Measurements from ENCODE around the gene UBE2K.
A peak's percentile ranks its signal among the peaks of the same experiment; 100 is the strongest.
"Not testable (repeated sequence)": the region's sequence is repeated elsewhere in the genome, so short reads cannot be mapped to it uniquely, and the experiment has no call there.

Gene UBE2K

GRCh38 chr4:39660757-39661156 is 37.2 kb upstream of the UBE2K start:
- peak overlapping the region; percentile 32 for H3K9ac ChIP-seq (ENCODE audit: low read depth, low read length)
- H3K4me2 ChIP-seq (ENCODE audit: low read length), result no peak overlapping the region
- H3K36me3 ChIP-seq (ENCODE audit: insufficient read depth, low read length), result no peaks in the 10 kb centered on the region
- no peaks in the 10 kb centered on the region for H3K9me3 ChIP-seq (replicated peaks; ENCODE audit: low read length)
- no peak overlapping the region for H3K4me3 ChIP-seq (ENCODE audit: low read length)
- H3K4me1 ChIP-seq (ENCODE audit: control insufficient read depth, insufficient read depth, low read length), result peaks cover 38% of the 10 kb centered on the region
- H3K27me3 ChIP-seq (ENCODE audit: control insufficient read depth, insufficient read depth, low read length), result no peaks in the 10 kb centered on the region

- Histone ChIP-seq H3K4me3 (ENCODE audit: low read length) (no peak overlapping the region), H3K4me2 (ENCODE audit: low read length) (no peak overlapping the region), H3K4me1 (ENCODE audit: control insufficient read depth, insufficient read depth, low read length) (peaks cover 38% of the 10 kb centered on the region), H3K9me3 (replicated peaks; ENCODE audit: low read length) (no peaks in the 10 kb centered on the region), H3K27me3 (ENCODE audit: control insufficient read depth, insufficient read depth, low read length) (no peaks in the 10 kb centered on the region), H3K36me3 (ENCODE audit: insufficient read depth, low read length) (no peaks in the 10 kb centered on the region), H3K9ac (ENCODE audit: low read depth, low read length) (no peak overlapping the region)
These were observed 35.3 kb upstream of the UBE2K start for GRCh38 chr4:39662683-39663082.

- peak overlapping the region; percentile 82 for H3K4me2 ChIP-seq (ENCODE audit: low read length)
- no peaks in the 10 kb centered on the region for H3K9me3 ChIP-seq (replicated peaks; ENCODE audit: low read length)
- peaks cover 31% of the 10 kb centered on the region for H3K4me1 ChIP-seq (ENCODE audit: control insufficient read depth, insufficient read depth, low read length)
- H3K4me3 ChIP-seq (ENCODE audit: low read length), result peak overlapping the region; percentile 52
- no peaks in the 10 kb centered on the region for H3K36me3 ChIP-seq (ENCODE audit: insufficient read depth, low read length)
- H3K9ac ChIP-seq (ENCODE audit: low read depth, low read length), result peak overlapping the region; percentile 63
- no peaks in the 10 kb centered on the region for H3K27me3 ChIP-seq (ENCODE audit: control insufficient read depth, insufficient read depth, low read length)
These were observed 32.9 kb upstream of the UBE2K start for GRCh38 chr4:39664828-39665731.

GRCh38 chr4:39667706-39668105 is 30.2 kb upstream of the UBE2K start:
- no peaks in the 10 kb centered on the region for H3K27me3 ChIP-seq (ENCODE audit: control insufficient read depth, insufficient read depth, low read length)
- H3K36me3 ChIP-seq (ENCODE audit: insufficient read depth, low read length), result no peaks in the 10 kb centered on the region
- no peaks in the 10 kb centered on the region for H3K9me3 ChIP-seq (replicated peaks; ENCODE audit: low read length)
- H3K4me3 ChIP-seq (ENCODE audit: low read length), result no peak overlapping the region
- H3K4me2 ChIP-seq (ENCODE audit: low read length), result no peak overlapping the region
- no peak overlapping the region for H3K9ac ChIP-seq (ENCODE audit: low read depth, low read length)
- peaks cover 24% of the 10 kb centered on the region for H3K4me1 ChIP-seq (ENCODE audit: control insufficient read depth, insufficient read depth, low read length)

- peaks cover 24% of the 10 kb centered on the region for H3K4me1 ChIP-seq (ENCODE audit: control insufficient read depth, insufficient read depth, low read length)
- no peaks in the 10 kb centered on the region for H3K36me3 ChIP-seq (ENCODE audit: insufficient read depth, low read length)
- no peak overlapping the region for H3K4me2 ChIP-seq (ENCODE audit: low read length)
- no peak overlapping the region for H3K9ac ChIP-seq (ENCODE audit: low read depth, low read length)
- H3K27me3 ChIP-seq (ENCODE audit: control insufficient read depth, insufficient read depth, low read length), result no peaks in the 10 kb centered on the region
- no peaks in the 10 kb centered on the region for H3K9me3 ChIP-seq (replicated peaks; ENCODE audit: low read length)
- no peak overlapping the region for H3K4me3 ChIP-seq (ENCODE audit: low read length)
These were observed 29.0 kb upstream of the UBE2K start for GRCh38 chr4:39668887-39669286.

GRCh38 chr4:39670296-39670695 is 27.6 kb upstream of the UBE2K start:
- not testable (repeated sequence) for H3K4me2 ChIP-seq (ENCODE audit: low read length); H3K36me3 ChIP-seq (ENCODE audit: insufficient read depth, low read length); H3K27me3 ChIP-seq (ENCODE audit: control insufficient read depth, insufficient read depth, low read length); H3K9me3 ChIP-seq (replicated peaks; ENCODE audit: low read length); H3K4me3 ChIP-seq (ENCODE audit: low read length); H3K9ac ChIP-seq (ENCODE audit: low read depth, low read length)
- H3K4me1 ChIP-seq (ENCODE audit: control insufficient read depth, insufficient read depth, low read length), result peaks cover 11% of the 10 kb centered on the region

- H3K9me3 ChIP-seq (replicated peaks; ENCODE audit: low read length); H3K4me3 ChIP-seq (ENCODE audit: low read length); H3K36me3 ChIP-seq (ENCODE audit: insufficient read depth, low read length); H3K9ac ChIP-seq (ENCODE audit: low read depth, low read length); H3K27me3 ChIP-seq (ENCODE audit: control insufficient read depth, insufficient read depth, low read length); H3K4me2 ChIP-seq (ENCODE audit: low read length); H3K4me1 ChIP-seq (ENCODE audit: control insufficient read depth, insufficient read depth, low read length): not testable (repeated sequence)
These were observed 22.3 kb upstream of the UBE2K start for GRCh38 chr4:39675681-39676080.

GRCh38 chr4:39681003-39681402 is 16.9 kb upstream of the UBE2K start:
- H3K36me3 ChIP-seq (ENCODE audit: insufficient read depth, low read length); H3K4me2 ChIP-seq (ENCODE audit: low read length); H3K9ac ChIP-seq (ENCODE audit: low read depth, low read length); H3K27me3 ChIP-seq (ENCODE audit: control insufficient read depth, insufficient read depth, low read length); H3K4me3 ChIP-seq (ENCODE audit: low read length); H3K4me1 ChIP-seq (ENCODE audit: control insufficient read depth, insufficient read depth, low read length); H3K9me3 ChIP-seq (replicated peaks; ENCODE audit: low read length): not testable (repeated sequence)

- Histone ChIP-seq H3K9ac (ENCODE audit: low read depth, low read length) (no peak overlapping the region), H3K9me3 (replicated peaks; ENCODE audit: low read length) (no peaks in the 10 kb centered on the region), H3K4me1 (ENCODE audit: control insufficient read depth, insufficient read depth, low read length) (no peaks in the 10 kb centered on the region), H3K4me2 (ENCODE audit: low read length) (no peak overlapping the region), H3K27me3 (ENCODE audit: control insufficient read depth, insufficient read depth, low read length) (no peaks in the 10 kb centered on the region), H3K36me3 (ENCODE audit: insufficient read depth, low read length) (no peaks in the 10 kb centered on the region), H3K4me3 (ENCODE audit: low read length) (no peak overlapping the region)
These were observed 15.8 kb upstream of the UBE2K start for GRCh38 chr4:39682138-39682537.

GRCh38 chr4:39685990-39686389 is 11.9 kb upstream of the UBE2K start:
- no peaks in the 10 kb centered on the region for H3K27me3 ChIP-seq (ENCODE audit: control insufficient read depth, insufficient read depth, low read length)
- H3K36me3 ChIP-seq (ENCODE audit: insufficient read depth, low read length), result no peaks in the 10 kb centered on the region
- no peaks in the 10 kb centered on the region for H3K9me3 ChIP-seq (replicated peaks; ENCODE audit: low read length)
- H3K4me1 ChIP-seq (ENCODE audit: control insufficient read depth, insufficient read depth, low read length), result no peaks in the 10 kb centered on the region
- no peak overlapping the region for H3K4me3 ChIP-seq (ENCODE audit: low read length)
- H3K9ac ChIP-seq (ENCODE audit: low read depth, low read length), result no peak overlapping the region
- H3K4me2 ChIP-seq (ENCODE audit: low read length), result no peak overlapping the region

- no peaks in the 10 kb centered on the region for H3K9me3 ChIP-seq (replicated peaks; ENCODE audit: low read length)
- no peak overlapping the region for H3K4me3 ChIP-seq (ENCODE audit: low read length)
- no peak overlapping the region for H3K4me2 ChIP-seq (ENCODE audit: low read length)
- no peak overlapping the region for H3K9ac ChIP-seq (ENCODE audit: low read depth, low read length)
- no peaks in the 10 kb centered on the region for H3K36me3 ChIP-seq (ENCODE audit: insufficient read depth, low read length)
- no peaks in the 10 kb centered on the region for H3K4me1 ChIP-seq (ENCODE audit: control insufficient read depth, insufficient read depth, low read length)
- no peaks in the 10 kb centered on the region for H3K27me3 ChIP-seq (ENCODE audit: control insufficient read depth, insufficient read depth, low read length)
These were observed 10.9 kb upstream of the UBE2K start for GRCh38 chr4:39687014-39687413.

GRCh38 chr4:39689970-39690369 is 8.0 kb upstream of the UBE2K start:
- Histone ChIP-seq H3K9me3 (replicated peaks; ENCODE audit: low read length) (no peaks in the 10 kb centered on the region), H3K4me1 (ENCODE audit: control insufficient read depth, insufficient read depth, low read length) (no peaks in the 10 kb centered on the region), H3K27me3 (ENCODE audit: control insufficient read depth, insufficient read depth, low read length) (no peaks in the 10 kb centered on the region), H3K9ac (ENCODE audit: low read depth, low read length) (no peak overlapping the region), H3K36me3 (ENCODE audit: insufficient read depth, low read length) (no peaks in the 10 kb centered on the region), H3K4me3 (ENCODE audit: low read length) (no peak overlapping the region), H3K4me2 (ENCODE audit: low read length) (no peak overlapping the region)
